Mesenchymal stem cell (in vitro differentiated cells and primary cell): ENCODE data around the gene EFHD2.

Experiments used
- DNase-seq: peaks from one replicate; pipeline ENCODE4 v3.0.0-alpha.2; 2013
- H2AFZ ChIP-seq: one replicate; pipeline ENCODE4 v1.6.1; 2013; ENCODE audit warnings: low read depth, mild to moderate bottlenecking, control low read depth, inconsistent platforms, low read length, moderate library complexity
- H2AK5ac ChIP-seq: 2 replicates; pipeline ENCODE4 v1.6.1; 2013; ENCODE audit warnings: low read length, moderate library complexity, mild to moderate bottlenecking, inconsistent platforms; ENCODE audit not compliant: severe bottlenecking
- H2BK120ac ChIP-seq: one replicate; pipeline ENCODE4 v1.6.1; 2013; ENCODE audit warnings: low read depth, mild to moderate bottlenecking, inconsistent platforms, low read length, moderate library complexity
- H2BK12ac ChIP-seq, 2 experiments: one replicate each; pipeline ENCODE4 v1.6.1; 2013; ENCODE audit warnings: inconsistent platforms in 2 of 2, low read length in 2 of 2, mild to moderate bottlenecking in 2 of 2, moderate library complexity in 2 of 2, control low read depth in 1 of 2
- H2BK15ac ChIP-seq: one replicate; pipeline ENCODE4 v1.6.1; 2013; ENCODE audit warnings: mild to moderate bottlenecking, low read depth, inconsistent platforms; ENCODE audit not compliant: poor library complexity, severe bottlenecking
- H2BK5ac ChIP-seq: 2 replicates; pipeline ENCODE4 v1.6.1; 2013; ENCODE audit warnings: low read depth, mild to moderate bottlenecking, low read length, control low read depth, inconsistent platforms; ENCODE audit not compliant: poor library complexity, severe bottlenecking
- H3K14ac ChIP-seq, 2 experiments: one replicate each; pipeline ENCODE4 v1.6.1; 2013; ENCODE audit warnings: inconsistent platforms in 2 of 2, low read length in 2 of 2, control low read depth in 1 of 2, mild to moderate bottlenecking in 1 of 2, moderate library complexity in 1 of 2
- H3K18ac ChIP-seq, 2 experiments: one replicate each; pipeline ENCODE4 v1.6.1; 2013; ENCODE audit warnings: inconsistent platforms in 2 of 2, low read length in 2 of 2, control low read depth in 1 of 2, low read depth in 1 of 2, mild to moderate bottlenecking in 1 of 2
- H3K23ac ChIP-seq, 2 experiments: one replicate each; pipeline ENCODE4 v1.6.1; 2013; ENCODE audit warnings: inconsistent platforms in 2 of 2, low read length in 2 of 2, mild to moderate bottlenecking in 2 of 2, moderate library complexity in 2 of 2, control low read depth in 1 of 2
- H3K27ac ChIP-seq: 2 replicates; pipeline ENCODE4 v1.5.1; 2013; ENCODE audit warnings: mild to moderate bottlenecking, moderate library complexity, low read length, control low read depth, inconsistent platforms; ENCODE audit not compliant: poor library complexity, severe bottlenecking
- H3K27me3 ChIP-seq, 2 experiments: 2 replicates each; pipeline versions ENCODE4 v1.6.1 to v1.7.0; 2013; ENCODE audit warnings: low read length in 2 of 2, mild to moderate bottlenecking in 2 of 2, moderate library complexity in 2 of 2, control low read depth in 1 of 2, inconsistent platforms in 1 of 2; ENCODE audit not compliant: control insufficient read depth in 1 of 2, insufficient read depth in 1 of 2
- H3K36me3 ChIP-seq, 2 experiments: 2 replicates each; pipeline versions ENCODE4 v1.6.1 to v1.7.0; 2013; ENCODE audit warnings: low read length in 2 of 2, control low read depth in 1 of 2, inconsistent platforms in 1 of 2, low read depth in 1 of 2, mild to moderate bottlenecking in 1 of 2; ENCODE audit not compliant: insufficient read depth in 2 of 2, control insufficient read depth in 1 of 2
- H3K4ac ChIP-seq, 2 experiments: one replicate each; pipeline ENCODE4 v1.6.1; 2013; ENCODE audit warnings: inconsistent platforms in 2 of 2, low read length in 2 of 2, mild to moderate bottlenecking in 2 of 2, moderate library complexity in 2 of 2, control low read depth in 1 of 2, low read depth in 1 of 2
- H3K4me1 ChIP-seq: 2 replicates; pipeline ENCODE4 v1.6.1; 2013; ENCODE audit warnings: low read depth, low read length, control low read depth; ENCODE audit not compliant: control insufficient read depth, insufficient read depth
- H3K4me2 ChIP-seq: 2 replicates; pipeline ENCODE4 v1.6.1; 2013; ENCODE audit warnings: low read length, mild to moderate bottlenecking, inconsistent platforms; ENCODE audit not compliant: poor library complexity, severe bottlenecking
- H3K4me3 ChIP-seq, 2 experiments: 2 replicates each; pipeline versions ENCODE4 v1.5.1 to v1.7.0; 2013; ENCODE audit warnings: low read length in 2 of 2, mild to moderate bottlenecking in 2 of 2, control low read depth in 1 of 2, low read depth in 1 of 2; ENCODE audit not compliant: insufficient read depth in 1 of 2
- H3K79me1 ChIP-seq: replicated peaks from 2 replicates; pipeline ENCODE4 v1.6.1; 2013; ENCODE audit warnings: mild to moderate bottlenecking, control low read depth, low read length, inconsistent platforms; ENCODE audit not compliant: poor library complexity, severe bottlenecking
- H3K9ac ChIP-seq: 2 replicates; pipeline ENCODE4 v1.7.0; 2013; ENCODE audit warnings: mild to moderate bottlenecking, low read length, moderate library complexity
- H3K9me3 ChIP-seq: 2 replicates; pipeline ENCODE4 v1.7.0; 2013; ENCODE audit warnings: mild to moderate bottlenecking, low read length; ENCODE audit not compliant: control insufficient read depth
- H4K8ac ChIP-seq: one replicate; pipeline ENCODE4 v1.6.1; 2013; ENCODE audit warnings: inconsistent platforms, mild to moderate bottlenecking, low read length, moderate library complexity
- H4K91ac ChIP-seq: one replicate; pipeline ENCODE4 v1.6.1; 2013; ENCODE audit warnings: mild to moderate bottlenecking, low read length, inconsistent platforms
- WGBS: methylation state at CpG from one replicate; pipeline ENCODE4 v1.1.7; 2013; ENCODE audit warnings: mixed read lengths; 5-methylcytosine and 5-hydroxymethylcytosine counted together

The EFHD2 gene

DNA sequence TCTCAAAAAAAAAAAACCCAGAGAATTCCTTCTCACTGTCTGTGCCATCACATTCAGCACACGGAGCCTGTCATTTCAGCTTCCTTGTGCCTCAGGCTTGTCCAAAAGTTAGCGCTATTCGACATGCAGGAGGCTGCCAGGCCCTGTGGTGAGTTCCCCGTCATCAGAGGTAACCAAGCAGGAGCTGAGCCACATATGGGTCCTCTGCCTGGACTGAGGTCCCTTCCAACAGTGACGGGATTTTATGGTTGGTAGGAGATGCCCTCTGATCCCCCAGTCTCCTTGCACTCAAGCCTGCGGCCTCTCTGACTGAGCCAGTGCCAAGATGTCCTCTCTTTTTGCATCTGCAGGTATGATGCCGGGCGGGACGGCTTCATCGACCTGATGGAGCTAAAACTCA lies 15.8 kb downstream of the EFHD2 start:
- Histone ChIP-seq H3K9me3 (no peaks in the 10 kb centered on the region), H2BK5ac (no peak overlapping the region), H3K27ac (no peak overlapping the region), H3K4me3 (no peak overlapping the region), H3K79me1 (peaks cover 28% of the 10 kb centered on the region), H3K4me2 (no peak overlapping the region), H4K8ac (no peak overlapping the region), H3K27me3 (no peaks in the 10 kb centered on the region), H2BK120ac (no peak overlapping the region), H3K9ac (no peak overlapping the region), H2BK12ac (no peak overlapping the region), H3K4me1 (peaks cover 36% of the 10 kb centered on the region), H4K91ac (no peak overlapping the region), H3K36me3 (peaks cover 13 to 36% of the 10 kb centered on the region in 2 experiments), H3K23ac (no peak overlapping the region), H3K18ac (no peak overlapping the region), H2AFZ (no peak overlapping the region), H2BK15ac (no peak overlapping the region), H3K4ac (no peak overlapping the region), H3K14ac (no peak overlapping the region), H2AK5ac (no peak overlapping the region)
- 98% methylated on average over 10 of the region's 10 CpGs for WGBS
- no peak for DNase-seq

GRCh38 chr1:15425958-15426357 lies 16.3 kb downstream of the EFHD2 start:
- no peak for DNase-seq
- Histone ChIP-seq H3K4me3 (no peak overlapping the region), H4K8ac (no peak overlapping the region)

DNA sequence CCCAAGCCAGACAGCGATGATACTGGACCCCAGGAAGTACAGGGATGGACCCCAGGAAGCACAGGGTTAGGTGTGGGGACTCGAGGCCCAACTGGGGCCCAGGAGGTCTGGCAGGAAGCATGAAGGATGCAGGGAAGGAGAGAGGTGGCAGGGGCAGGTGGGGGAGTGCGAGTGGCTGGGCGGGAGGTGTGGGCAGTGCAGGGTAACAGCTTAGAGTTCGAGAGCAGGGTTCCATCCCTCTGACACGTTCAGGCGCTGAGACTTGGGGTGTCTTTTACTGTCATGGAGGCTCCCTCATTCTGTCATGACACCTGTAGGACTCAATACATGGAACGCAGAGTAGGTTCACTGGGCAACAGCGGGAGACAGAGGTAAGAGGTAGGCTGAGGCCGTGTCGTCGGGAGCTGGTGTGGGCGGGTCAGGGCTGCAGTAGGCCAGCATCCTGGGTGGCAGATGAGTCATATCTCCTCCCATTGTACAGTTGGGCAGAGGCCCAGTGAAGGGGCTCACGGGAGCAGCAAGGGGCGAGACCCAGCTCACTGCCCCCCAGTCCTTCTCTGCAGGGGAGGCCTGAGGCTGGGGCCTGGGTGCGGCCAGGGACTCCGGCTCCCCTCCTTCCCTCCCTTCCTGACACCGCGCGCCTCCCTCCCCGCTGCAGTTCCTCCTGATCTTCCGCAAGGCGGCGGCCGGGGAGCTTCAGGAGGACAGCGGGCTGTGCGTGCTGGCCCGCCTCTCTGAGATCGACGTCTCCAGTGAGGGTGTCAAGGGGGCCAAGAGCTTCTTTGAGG lies 17.0 kb downstream of the EFHD2 start:
- no peak overlapping the region for H3K27ac ChIP-seq
- H3K9me3 ChIP-seq: no peaks in the 10 kb centered on the region
- H3K9ac ChIP-seq: no peak overlapping the region
- peak overlapping the region in 1 of 2 experiments; percentile 8 for H3K14ac ChIP-seq
- H2BK5ac ChIP-seq: no peak overlapping the region
- peak overlapping the region in 1 of 2 experiments; percentile 87 for H2BK12ac ChIP-seq
- H4K8ac ChIP-seq: peak overlapping the region; percentile 88
- H2AFZ ChIP-seq: no peak overlapping the region
- H3K23ac ChIP-seq: no peak overlapping the region
- no peak overlapping the region for H2AK5ac ChIP-seq
- H2BK15ac ChIP-seq: peak overlapping the region; percentile 2
- H3K36me3 ChIP-seq: peaks cover 15 to 41% of the 10 kb centered on the region in 2 experiments
- DNase-seq: peak; percentile 73
- H3K27me3 ChIP-seq: no peaks in the 10 kb centered on the region
- peaks cover 19% of the 10 kb centered on the region for H3K79me1 ChIP-seq
- H4K91ac ChIP-seq: peak overlapping the region; percentile 81
- H3K4me1 ChIP-seq: peaks cover 36% of the 10 kb centered on the region
- peak overlapping the region; percentile 38 to 41 for H3K18ac ChIP-seq
- H3K4ac ChIP-seq: no peak overlapping the region
- WGBS: 43% methylated on average over 30 of the region's 30 CpGs
- no peak overlapping the region for H3K4me3 ChIP-seq
- no peak overlapping the region for H2BK120ac ChIP-seq
- no peak overlapping the region for H3K4me2 ChIP-seq

More at GRCh38 chr1:15425958-15426357, 16.3 kb downstream of the EFHD2 start:
- Histone ChIP-seq H3K36me3 (peaks cover 15 to 41% of the 10 kb centered on the region in 2 experiments), H3K9me3 (no peaks in the 10 kb centered on the region), H2BK120ac (no peak overlapping the region), H3K18ac (peak overlapping the region in 1 of 2 experiments; percentile 41), H3K4me1 (peaks cover 36% of the 10 kb centered on the region), H2BK12ac (no peak overlapping the region), H4K91ac (no peak overlapping the region), H2BK15ac (peak overlapping the region; percentile 26), H3K23ac (no peak overlapping the region), H2BK5ac (no peak overlapping the region), H3K27me3 (no peaks in the 10 kb centered on the region), H2AK5ac (peak overlapping the region; percentile 41), H3K27ac (no peak overlapping the region), H3K9ac (no peak overlapping the region), H3K79me1 (peaks cover 26% of the 10 kb centered on the region), H3K14ac (no peak overlapping the region), H2AFZ (no peak overlapping the region), H3K4me2 (no peak overlapping the region), H3K4ac (no peak overlapping the region)
- 77% methylated on average over 5 of the region's 6 CpGs for WGBS

- H4K91ac ChIP-seq: peak overlapping the region; percentile 52
- peaks cover 15 to 42% of the 10 kb centered on the region in 2 experiments for H3K36me3 ChIP-seq
- no peak overlapping the region for H3K4me2 ChIP-seq
- no peak overlapping the region for H3K27ac ChIP-seq
- H2BK12ac ChIP-seq: peak overlapping the region in 1 of 2 experiments; percentile 87
- H3K27me3 ChIP-seq: no peaks in the 10 kb centered on the region
- DNase-seq: no peak
- no peak overlapping the region for H2BK120ac ChIP-seq
- H4K8ac ChIP-seq: peak overlapping the region; percentile 88
- H2AK5ac ChIP-seq: peak overlapping the region; percentile 14
- H3K4ac ChIP-seq: peak overlapping the region in 1 of 2 experiments; percentile 66
- peak overlapping the region in 1 of 2 experiments; percentile 10 for H3K23ac ChIP-seq
- H2BK15ac ChIP-seq: no peak overlapping the region
- no peak overlapping the region for H2BK5ac ChIP-seq
- no peak overlapping the region for H3K4me3 ChIP-seq
- no peaks in the 10 kb centered on the region for H3K9me3 ChIP-seq
- peak overlapping the region in 1 of 2 experiments; percentile 8 for H3K14ac ChIP-seq
- no peak overlapping the region for H3K9ac ChIP-seq
- H2AFZ ChIP-seq: no peak overlapping the region
- peak overlapping the region in 1 of 2 experiments; percentile 41 for H3K18ac ChIP-seq
- H3K79me1 ChIP-seq: peaks cover 17% of the 10 kb centered on the region
- H3K4me1 ChIP-seq: peaks cover 36% of the 10 kb centered on the region
- WGBS: 86% methylated on average over 6 of the region's 6 CpGs
Measured at GRCh38 chr1:15427280-15427666, 17.6 kb downstream of the EFHD2 start.
